H1 (cell line): ENCODE data around the gene SEMA3B. TPM values are rescaled to one million over a fixed set of nuclear protein-coding genes. Genes with fewer than 3 reads are reported as not detected.

ENCODE experiments used
- CHD2 ChIP-seq: IDR thresholded peaks from 2 replicates; pipeline ENCODE4 v1.6.1; 2012; ENCODE audit warnings: low read length, improper control_type of control experiment
- CREB1 ChIP-seq: IDR thresholded peaks from 2 replicates; pipeline ENCODE4 v1.6.1; 2012; ENCODE audit warnings: inconsistent platforms
- KDM1A ChIP-seq: fragments of 200-600, 300-600 bp; sonication (generic); IDR thresholded peaks from 2 replicates; pipeline ENCODE4 v1.7.1; 2016; ENCODE audit warnings: mild to moderate bottlenecking, low read length, borderline replicate concordance
- SRF ChIP-seq: IDR thresholded peaks from 2 replicates; pipeline ENCODE4 v1.6.1; 2011; ENCODE audit warnings: mild to moderate bottlenecking, low read depth, low read length, moderate library complexity
- TCF12 ChIP-seq: IDR thresholded peaks from 2 replicates; pipeline ENCODE4 v1.6.1; 2011; ENCODE audit warnings: low read depth, mild to moderate bottlenecking, low read length
- polyA plus RNA-seq, 7 experiments: library from polyadenylated mRNA; depleted of rRNA in 3 of 7; stranded (reverse) in 5 of 7; unstranded in 2 of 7; fragments of >200 nt in 5 of 7; fragments of 200-250 nt in 2 of 7; gene quantifications; 1 replicate in 5 of 7; 2 replicates in 1 of 7; 4 replicates in 1 of 7; pipeline versions ENCODE4 v1.2.1 to v1.2.3, GENCODE V29; 2011 to 2013; ENCODE audit warnings: missing spikeins in 2 of 7, mixed read lengths in 2 of 7
- total RNA-seq: library from RNA; stranded (reverse); fragmentation: NEBNext Ultra II Directional; extraction: Animal tissue kit (Norgen Biotek cat#: 25700); gene quantifications from 2 replicates; pipeline ENCODE4 v1.2.1, GENCODE V29; 2021

The SEMA3B gene
- total and polyA plus RNA-seq, 2 of the 8 experiments (the other 6 are each of a cell fraction or from before 2014, with no cell fraction given), result 3.0 to 4.7 TPM

GRCh38 chr3:50287262-50287661 is 18.3 kb downstream of the SEMA3B start (continued):
- no peak for TF ChIP-seq CHD2
- TF ChIP-seq SRF, result no peak
- TF ChIP-seq TCF12, result no peak
- no peak for TF ChIP-seq CREB1
- no peak for TF ChIP-seq KDM1A
